SK-N-SH treated with all-trans-retinoic acid at 6 μM for 48 hours (cell line): ENCODE results near the gene IGSF22.

Experiments used
- ATAC-seq: fragments of 200-7000 bp; cut with Tn5 transposase; 3 replicates; pipeline ENCODE4 v1.9.1; 2020; ENCODE audit warnings: mild to moderate bottlenecking, moderate library complexity
- ARNTL ChIP-seq: fragments of 450-650 bp; formaldehyde crosslinking; IDR thresholded peaks from 2 replicates; pipeline ENCODE4 v1.5.0; 2020; ENCODE audit warnings: low read depth, mild to moderate bottlenecking, moderate library complexity, borderline replicate concordance
- BACH2 ChIP-seq: fragments of 250-450 bp; sonication (Bioruptor Pico); IDR thresholded peaks from 2 replicates; pipeline ENCODE4 v1.9.0; 2021; ENCODE audit warnings: mild to moderate bottlenecking, borderline replicate concordance
- CSDC2 ChIP-seq: fragments of 250-450 bp; sonication (Bioruptor Pico); IDR thresholded peaks from 2 replicates; pipeline ENCODE4 v1.5.0; 2020; ENCODE audit warnings: mild to moderate bottlenecking, moderate library complexity
- ESRRG ChIP-seq: fragments of 250-450 bp; sonication (Bioruptor Pico); IDR thresholded peaks from 2 replicates; pipeline ENCODE4 v1.6.1; 2021; ENCODE audit warnings: mild to moderate bottlenecking
- GLIS3 ChIP-seq: fragments of 250-450 bp; sonication (Bioruptor Pico); IDR thresholded peaks from 2 replicates; pipeline ENCODE4 v1.5.0; 2020; ENCODE audit warnings: mild to moderate bottlenecking, moderate library complexity
- ISL1 ChIP-seq: fragments of 250-450 bp; sonication (Bioruptor Pico); IDR thresholded peaks from 2 replicates; pipeline ENCODE4 v2.1.2; 2022; ENCODE audit warnings: mild to moderate bottlenecking, moderate library complexity
- OSR1 ChIP-seq: fragments of 250-450 bp; sonication (Bioruptor Pico); IDR thresholded peaks from 2 replicates; pipeline ENCODE4 v1.8.0; 2022; ENCODE audit warnings: moderate library complexity, mild to moderate bottlenecking, inconsistent platforms
- PATZ1 ChIP-seq: fragments of 250-450 bp; sonication (Bioruptor Pico); IDR thresholded peaks from 2 replicates; pipeline ENCODE4 v1.8.0; 2020; ENCODE audit warnings: mild to moderate bottlenecking, moderate library complexity, borderline replicate concordance
- PPARA ChIP-seq: fragments of 250-450 bp; sonication (Bioruptor Pico); IDR thresholded peaks from 2 replicates; pipeline ENCODE4 v1.5.0; 2020; ENCODE audit warnings: mild to moderate bottlenecking, borderline replicate concordance
- RARB ChIP-seq: fragments of 250-450 bp; sonication (Bioruptor Pico); IDR thresholded peaks from 2 replicates; pipeline ENCODE4 v1.8.0; 2021; ENCODE audit warnings: mild to moderate bottlenecking, moderate library complexity
- SNAI2 ChIP-seq: fragments of 250-450 bp; sonication (Bioruptor Pico); IDR thresholded peaks from 2 replicates; pipeline ENCODE4 v1.5.0; 2020; ENCODE audit warnings: mild to moderate bottlenecking, moderate library complexity
- TOX ChIP-seq: fragments of 250-450 bp; sonication (Bioruptor Pico); IDR thresholded peaks from 2 replicates; pipeline ENCODE4 v1.8.0; 2021; ENCODE audit warnings: mild to moderate bottlenecking, moderate library complexity, borderline replicate concordance
- TSHZ2 ChIP-seq: fragments of 250-450 bp; sonication (Bioruptor Pico); IDR thresholded peaks from 2 replicates; pipeline ENCODE4 v1.5.0; 2020; ENCODE audit warnings: mild to moderate bottlenecking, moderate library complexity
- ZC3H10 ChIP-seq: fragments of 250-450 bp; sonication (Bioruptor Pico); IDR thresholded peaks from 2 replicates; pipeline ENCODE4 v1.5.1; 2021; ENCODE audit warnings: mild to moderate bottlenecking, moderate library complexity
- ZFP3 ChIP-seq: fragments of 250-450 bp; sonication (Bioruptor Pico); IDR thresholded peaks from 2 replicates; pipeline ENCODE4 v1.5.0; 2020; ENCODE audit warnings: mild to moderate bottlenecking, moderate library complexity
- ZFP30 ChIP-seq: fragments of 450-650 bp; formaldehyde crosslinking; IDR thresholded peaks from 2 replicates; pipeline ENCODE4 v1.5.0; 2022; ENCODE audit warnings: mild to moderate bottlenecking, moderate library complexity
- ZNF565 ChIP-seq: fragments of 450-650 bp; formaldehyde crosslinking; conservative IDR thresholded peaks from 2 replicates; pipeline ENCODE4 v1.5.0; 2020; ENCODE audit warnings: low read depth, mild to moderate bottlenecking, moderate library complexity
- ZNF70 ChIP-seq: fragments of 450-650 bp; formaldehyde crosslinking; IDR thresholded peaks from 2 replicates; pipeline ENCODE4 v1.5.0; 2020; ENCODE audit warnings: mild to moderate bottlenecking, moderate library complexity
- ZNF8 ChIP-seq: fragments of 450-650 bp; formaldehyde crosslinking; IDR thresholded peaks from 2 replicates; pipeline ENCODE4 v1.5.0; 2020; ENCODE audit warnings: mild to moderate bottlenecking, moderate library complexity
- TF ChIP-seq, protein P1 (sequence below): fragments of 250-450 bp; sonication (Bioruptor Pico); IDR thresholded peaks from 2 replicates; pipeline ENCODE4 v1.5.1; 2021; ENCODE audit warnings: mild to moderate bottlenecking, moderate library complexity
- TF ChIP-seq, protein P2 (sequence below): fragments of 250-450 bp; sonication (Bioruptor Pico); IDR thresholded peaks from 2 replicates; pipeline ENCODE4 v1.5.1; 2020; ENCODE audit warnings: low read depth, mild to moderate bottlenecking, moderate library complexity

Gene IGSF22

GRCh38 chr11:18720091-18720807, 5.7 kb downstream of the IGSF22 start:
- TF ChIP-seq ESRRG (CRISPR knock-in tag) (no peak), SNAI2 (CRISPR knock-in tag) (no peak), OSR1 (no peak), ZNF70 (CRISPR knock-in tag) (no peak), TSHZ2 (CRISPR knock-in tag) (no peak), CSDC2 (no peak), ZC3H10 (CRISPR knock-in tag) (no peak), ZFP30 (CRISPR knock-in tag) (no peak), PATZ1 (CRISPR knock-in tag) (no peak)
- TF ChIP-seq, protein P1, sequence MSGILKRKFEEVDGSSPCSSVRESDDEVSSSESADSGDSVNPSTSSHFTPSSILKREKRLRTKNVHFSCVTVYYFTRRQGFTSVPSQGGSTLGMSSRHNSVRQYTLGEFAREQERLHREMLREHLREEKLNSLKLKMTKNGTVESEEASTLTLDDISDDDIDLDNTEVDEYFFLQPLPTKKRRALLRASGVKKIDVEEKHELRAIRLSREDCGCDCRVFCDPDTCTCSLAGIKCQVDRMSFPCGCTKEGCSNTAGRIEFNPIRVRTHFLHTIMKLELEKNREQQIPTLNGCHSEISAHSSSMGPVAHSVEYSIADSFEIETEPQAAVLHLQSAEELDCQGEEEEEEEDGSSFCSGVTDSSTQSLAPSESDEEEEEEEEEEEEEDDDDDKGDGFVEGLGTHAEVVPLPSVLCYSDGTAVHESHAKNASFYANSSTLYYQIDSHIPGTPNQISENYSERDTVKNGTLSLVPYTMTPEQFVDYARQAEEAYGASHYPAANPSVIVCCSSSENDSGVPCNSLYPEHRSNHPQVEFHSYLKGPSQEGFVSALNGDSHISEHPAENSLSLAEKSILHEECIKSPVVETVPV (CRISPR knock-in tag): no peak
- peak; percentile 71 for ATAC-seq

DNA sequence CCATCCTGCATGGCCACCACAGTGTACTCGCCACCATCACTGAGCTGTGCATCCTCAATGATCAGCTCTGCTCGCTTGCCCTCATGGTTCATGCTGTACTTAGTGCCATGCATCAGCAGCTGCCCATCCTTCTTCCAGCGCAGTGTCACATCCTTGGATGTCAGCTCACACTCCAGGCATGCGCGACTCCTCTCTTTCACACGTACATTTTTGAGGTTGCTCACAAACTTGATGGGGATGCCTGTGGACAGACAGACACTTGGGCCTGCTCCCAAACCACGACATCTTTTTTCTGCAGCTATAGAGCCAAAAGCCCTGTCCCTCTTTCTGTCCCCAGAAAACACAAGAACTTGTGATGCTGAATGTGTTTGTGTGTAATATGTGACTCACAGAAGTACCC, 10.5 kb downstream of the IGSF22 start:
- ATAC-seq: no peak
- TF ChIP-seq ARNTL (CRISPR knock-in tag) (no peak), GLIS3 (CRISPR knock-in tag) (no peak), PPARA (CRISPR knock-in tag) (no peak)
- TF ChIP-seq, protein P2, sequence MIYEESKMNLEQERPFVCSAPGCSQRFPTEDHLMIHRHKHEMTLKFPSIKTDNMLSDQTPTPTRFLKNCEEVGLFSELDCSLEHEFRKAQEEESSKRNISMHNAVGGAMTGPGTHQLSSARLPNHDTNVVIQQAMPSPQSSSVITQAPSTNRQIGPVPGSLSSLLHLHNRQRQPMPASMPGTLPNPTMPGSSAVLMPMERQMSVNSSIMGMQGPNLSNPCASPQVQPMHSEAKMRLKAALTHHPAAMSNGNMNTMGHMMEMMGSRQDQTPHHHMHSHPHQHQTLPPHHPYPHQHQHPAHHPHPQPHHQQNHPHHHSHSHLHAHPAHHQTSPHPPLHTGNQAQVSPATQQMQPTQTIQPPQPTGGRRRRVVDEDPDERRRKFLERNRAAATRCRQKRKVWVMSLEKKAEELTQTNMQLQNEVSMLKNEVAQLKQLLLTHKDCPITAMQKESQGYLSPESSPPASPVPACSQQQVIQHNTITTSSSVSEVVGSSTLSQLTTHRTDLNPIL: no peak
- TF ChIP-seq, all 23 proteins: peak for 0

DNA sequence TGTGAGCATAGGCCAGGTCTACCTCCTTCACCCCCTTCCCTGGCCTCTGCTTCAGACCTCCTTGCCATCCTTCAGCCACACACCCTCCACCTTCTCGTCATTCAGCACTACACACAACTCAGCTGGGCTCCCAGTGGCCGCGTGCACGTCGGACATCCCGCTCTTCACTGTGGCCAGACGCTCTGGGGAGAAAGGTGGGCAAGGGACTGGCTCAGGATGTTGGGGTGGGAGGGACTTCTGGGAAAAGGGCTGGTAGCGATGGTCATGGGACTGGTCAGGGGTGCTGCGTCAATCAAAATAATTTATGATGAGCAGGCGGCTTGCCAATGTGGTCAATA, 11.6 kb downstream of the IGSF22 start:
- ATAC-seq: no peak
- no peak for TF ChIP-seq PPARA (CRISPR knock-in tag)
- no peak for TF ChIP-seq BACH2
- TF ChIP-seq PATZ1 (CRISPR knock-in tag): no peak
- TF ChIP-seq ZFP3: no peak
- no peak for TF ChIP-seq ZNF565 (CRISPR knock-in tag)
- no peak for TF ChIP-seq TOX
- TF ChIP-seq OSR1: no peak

GRCh38 chr11:18713646-18714442, 12.1 kb downstream of the IGSF22 start:
- TF ChIP-seq ZNF565 (CRISPR knock-in tag): no peak
- TF ChIP-seq OSR1: no peak
- no peak for TF ChIP-seq PPARA (CRISPR knock-in tag)
- TF ChIP-seq ESRRG (CRISPR knock-in tag): no peak
- TF ChIP-seq ISL1 (CRISPR knock-in tag): no peak
- TF ChIP-seq BACH2: no peak
- no peak for TF ChIP-seq ZNF8
- no peak for TF ChIP-seq RARB
- TF ChIP-seq ZFP30 (CRISPR knock-in tag): no peak
- TF ChIP-seq ZC3H10 (CRISPR knock-in tag): no peak
- TF ChIP-seq, protein P2: no peak
- no peak for TF ChIP-seq ARNTL (CRISPR knock-in tag)
- no peak for TF ChIP-seq SNAI2 (CRISPR knock-in tag)
- no peak for TF ChIP-seq CSDC2
- ATAC-seq: no peak
